Measurements from ENCODE around the gene ZNF316. TPM values are rescaled to one million over a fixed set of nuclear protein-coding genes. Genes with fewer than 3 reads are reported as not detected.

ZNF316 gene
- total RNA-seq, result 12.4 and 14.1 TPM in 2 replicates

DNA sequence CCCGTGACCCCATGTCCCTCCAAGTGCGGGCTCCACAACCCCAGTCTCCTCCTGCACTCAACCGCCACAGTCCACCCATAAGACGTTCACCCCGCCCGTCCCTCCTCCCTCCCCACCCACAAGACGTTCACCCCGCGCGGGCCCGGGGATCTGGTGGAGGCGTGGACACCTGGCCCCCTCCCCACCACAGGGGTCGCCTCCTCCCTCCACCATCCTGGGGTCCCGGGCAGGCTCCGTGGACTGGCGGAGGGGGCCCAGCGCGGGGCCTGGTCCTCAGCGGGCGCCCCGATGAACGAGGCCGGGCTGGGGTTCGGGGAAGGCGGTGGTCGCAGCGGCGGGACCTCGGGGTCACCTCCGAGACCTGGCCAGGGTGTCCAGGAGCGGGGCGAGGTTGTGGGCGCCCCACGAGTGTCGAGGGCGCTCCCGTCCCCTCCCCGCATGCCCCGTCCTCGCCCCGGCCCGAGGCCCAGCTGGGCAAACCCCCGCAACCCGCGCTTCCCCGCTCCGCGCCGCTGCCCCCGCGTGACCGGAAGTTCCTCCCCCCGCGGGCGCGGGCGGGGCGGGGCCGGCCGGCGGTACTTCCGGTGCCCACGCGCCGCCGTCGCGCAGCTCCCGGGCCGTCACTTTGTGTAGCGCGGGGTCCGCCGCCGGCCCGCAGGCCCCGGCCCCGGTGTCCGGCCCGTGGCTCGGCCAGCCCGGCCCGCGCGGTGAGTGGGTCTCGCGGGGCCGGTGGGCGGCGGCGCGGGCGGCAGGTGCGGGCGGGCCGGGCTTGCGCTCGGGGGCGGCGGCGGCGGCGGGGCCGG, at the start of gene ZNF316:
Gene ZNF316, plus strand, starts transcription at position 578 of the 803 bp plus-strand sequence. CDS start 5,092 bp downstream, outside the sequence.
- H3K4me2 ChIP-seq (ENCODE audit: insufficient read depth, low read length), result peak within 1 kb of the TSS; percentile 90
- peaks cover 11% of the 10 kb centered on the region for H3K36me3 ChIP-seq (ENCODE audit: insufficient read depth, low read length)
- peaks cover 24% of the 10 kb centered on the region for H4K20me1 ChIP-seq (ENCODE audit: insufficient read depth, low read length)
- H3K9me3 ChIP-seq (ENCODE audit: low read depth, low read length), result no peaks in the 10 kb centered on the region
- H3K4me1 ChIP-seq (ENCODE audit: insufficient read depth, low read length), result no peaks in the 10 kb centered on the region
- peak within 1 kb of the TSS; percentile 62 for H2AFZ ChIP-seq (ENCODE audit: low read length)
- peak; percentile 100 for DNase-seq (ENCODE audit: insufficient read length, low spot score, missing footprints)
- peak within 1 kb of the TSS; percentile 81 for H3K4me3 ChIP-seq (ENCODE audit: insufficient read depth, low read length)
- peaks cover 46% of the 10 kb centered on the region for H3K79me2 ChIP-seq (ENCODE audit: insufficient read depth, low read length)
- TF ChIP-seq, protein P1, sequence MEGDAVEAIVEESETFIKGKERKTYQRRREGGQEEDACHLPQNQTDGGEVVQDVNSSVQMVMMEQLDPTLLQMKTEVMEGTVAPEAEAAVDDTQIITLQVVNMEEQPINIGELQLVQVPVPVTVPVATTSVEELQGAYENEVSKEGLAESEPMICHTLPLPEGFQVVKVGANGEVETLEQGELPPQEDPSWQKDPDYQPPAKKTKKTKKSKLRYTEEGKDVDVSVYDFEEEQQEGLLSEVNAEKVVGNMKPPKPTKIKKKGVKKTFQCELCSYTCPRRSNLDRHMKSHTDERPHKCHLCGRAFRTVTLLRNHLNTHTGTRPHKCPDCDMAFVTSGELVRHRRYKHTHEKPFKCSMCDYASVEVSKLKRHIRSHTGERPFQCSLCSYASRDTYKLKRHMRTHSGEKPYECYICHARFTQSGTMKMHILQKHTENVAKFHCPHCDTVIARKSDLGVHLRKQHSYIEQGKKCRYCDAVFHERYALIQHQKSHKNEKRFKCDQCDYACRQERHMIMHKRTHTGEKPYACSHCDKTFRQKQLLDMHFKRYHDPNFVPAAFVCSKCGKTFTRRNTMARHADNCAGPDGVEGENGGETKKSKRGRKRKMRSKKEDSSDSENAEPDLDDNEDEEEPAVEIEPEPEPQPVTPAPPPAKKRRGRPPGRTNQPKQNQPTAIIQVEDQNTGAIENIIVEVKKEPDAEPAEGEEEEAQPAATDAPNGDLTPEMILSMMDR (IDR thresholded peaks at IDR 0.05; ENCODE audit: extremely low read depth, low read depth, low read length), result no peak
- peak within 1 kb of the TSS; percentile 23 for H3K27ac ChIP-seq (ENCODE audit: low read depth, low read length)
- no peaks in the 10 kb centered on the region for H3K27me3 ChIP-seq (ENCODE audit: insufficient read depth, low read length)

DNA sequence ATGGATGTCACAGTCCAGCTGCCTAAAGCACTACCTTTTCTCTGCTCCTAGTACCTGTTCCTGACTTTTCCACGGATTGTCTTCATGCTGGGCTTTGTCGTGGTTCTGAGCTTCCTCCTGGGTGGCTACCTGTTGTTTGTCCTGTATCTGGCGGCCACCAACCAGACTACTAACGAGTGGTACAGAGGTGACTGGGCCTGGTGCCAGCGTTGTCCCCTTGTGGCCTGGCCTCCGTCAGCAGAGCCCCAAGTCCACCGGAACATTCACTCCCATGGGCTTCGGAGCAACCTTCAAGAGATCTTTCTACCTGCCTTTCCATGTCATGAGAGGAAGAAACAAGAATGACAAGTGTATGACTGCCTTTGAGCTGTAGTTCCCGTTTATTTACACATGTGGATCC, 48.6 kb upstream of the ZNF316 start:
- Histone ChIP-seq H2AFZ (ENCODE audit: low read length) (no peak overlapping the region), H3K4me1 (ENCODE audit: insufficient read depth, low read length) (peaks cover 5% of the 10 kb centered on the region), H3K36me3 (ENCODE audit: insufficient read depth, low read length) (peaks cover 19% of the 10 kb centered on the region), H3K4me3 (ENCODE audit: insufficient read depth, low read length) (no peak overlapping the region), H3K4me2 (ENCODE audit: insufficient read depth, low read length) (no peak overlapping the region), H3K9me3 (ENCODE audit: low read depth, low read length) (no peaks in the 10 kb centered on the region), H3K27ac (ENCODE audit: low read depth, low read length) (no peak overlapping the region), H3K27me3 (ENCODE audit: insufficient read depth, low read length) (no peaks in the 10 kb centered on the region), H3K79me2 (ENCODE audit: insufficient read depth, low read length) (peaks cover 14% of the 10 kb centered on the region), H4K20me1 (ENCODE audit: insufficient read depth, low read length) (no peaks in the 10 kb centered on the region)
- no peak for DNase-seq (ENCODE audit: insufficient read length, low spot score, missing footprints)
- TF ChIP-seq, protein P1 (IDR thresholded peaks at IDR 0.05; ENCODE audit: extremely low read depth, low read depth, low read length), result no peak

DNA sequence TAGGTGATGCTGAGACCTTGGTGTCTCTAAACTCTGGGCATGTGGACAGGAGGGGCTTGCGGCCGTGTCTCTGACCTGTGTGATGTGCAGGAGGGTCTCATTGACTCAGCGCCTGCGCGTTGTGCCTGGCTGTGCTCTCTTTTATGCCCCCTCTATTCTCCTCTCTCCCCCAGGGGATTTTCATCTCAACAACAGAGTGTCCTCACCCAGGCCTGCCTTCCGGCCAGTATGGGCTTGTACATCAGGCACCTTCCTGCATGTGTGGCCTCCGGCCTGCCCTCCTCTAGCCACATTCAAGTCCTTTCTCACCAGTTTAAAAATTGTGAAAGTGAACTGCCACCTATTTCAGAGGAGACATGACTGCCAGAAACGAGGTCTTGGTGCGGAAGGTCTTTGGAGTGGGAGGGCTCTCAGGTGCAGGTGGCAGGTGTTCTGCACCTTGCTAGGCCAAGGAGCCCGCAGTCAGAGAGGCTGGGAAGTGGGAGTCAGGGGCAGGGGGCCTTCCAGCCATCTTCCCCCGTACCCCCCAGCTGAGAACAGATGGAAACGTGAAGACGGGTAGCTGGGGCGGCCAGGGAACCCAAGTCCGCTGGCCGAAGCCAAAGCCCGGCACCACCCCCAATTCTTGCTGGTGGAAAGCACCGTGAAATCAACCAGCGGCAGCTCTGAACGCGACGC, 47.8 kb upstream of the ZNF316 start:
- Histone ChIP-seq H2AFZ (ENCODE audit: low read length) (peak overlapping the region; percentile 65), H3K27me3 (ENCODE audit: insufficient read depth, low read length) (no peaks in the 10 kb centered on the region), H3K4me3 (ENCODE audit: insufficient read depth, low read length) (peak overlapping the region; percentile 57), H3K4me2 (ENCODE audit: insufficient read depth, low read length) (peak overlapping the region; percentile 80), H3K27ac (ENCODE audit: low read depth, low read length) (no peak overlapping the region), H3K9me3 (ENCODE audit: low read depth, low read length) (no peaks in the 10 kb centered on the region), H4K20me1 (ENCODE audit: insufficient read depth, low read length) (no peaks in the 10 kb centered on the region), H3K4me1 (ENCODE audit: insufficient read depth, low read length) (peaks cover 5% of the 10 kb centered on the region), H3K36me3 (ENCODE audit: insufficient read depth, low read length) (peaks cover 26% of the 10 kb centered on the region), H3K79me2 (ENCODE audit: insufficient read depth, low read length) (peaks cover 14% of the 10 kb centered on the region)
- DNase-seq (ENCODE audit: insufficient read length, low spot score, missing footprints), result peak; percentile 81
- TF ChIP-seq, protein P1 (IDR thresholded peaks at IDR 0.05; ENCODE audit: extremely low read depth, low read depth, low read length), result no peak
